SW480 (cell line): ENCODE measurements around the gene NANOS2.
"Not testable (repeated sequence)": the region's sequence is repeated elsewhere in the genome, so short reads cannot be mapped to it uniquely, and the experiment has no call there.

Experiments
- DNase-seq: peaks from one replicate; pipeline ENCODE4 v3.0.0-alpha.2; 2016; ENCODE audit warnings: low spot score

NANOS2 gene

DNA sequence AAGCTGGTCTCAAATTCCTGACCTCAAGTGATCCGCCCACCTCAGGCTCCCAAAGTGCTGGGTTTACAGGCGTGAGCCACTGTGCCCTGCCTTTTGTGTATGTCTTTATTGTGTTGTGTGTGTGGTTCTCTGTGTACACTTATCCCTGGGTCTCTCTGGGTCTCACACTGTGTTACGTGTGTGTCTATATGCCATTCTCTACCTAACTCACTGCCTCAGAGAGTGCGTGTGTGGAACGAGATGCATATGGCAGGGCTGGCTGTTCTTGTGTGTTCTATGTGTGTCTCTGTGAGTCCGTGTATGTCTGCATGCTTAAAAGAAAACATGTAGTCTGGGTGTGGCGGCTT is 40.0 kb downstream of the NANOS2 start:
- no peak for DNase-seq

DNA sequence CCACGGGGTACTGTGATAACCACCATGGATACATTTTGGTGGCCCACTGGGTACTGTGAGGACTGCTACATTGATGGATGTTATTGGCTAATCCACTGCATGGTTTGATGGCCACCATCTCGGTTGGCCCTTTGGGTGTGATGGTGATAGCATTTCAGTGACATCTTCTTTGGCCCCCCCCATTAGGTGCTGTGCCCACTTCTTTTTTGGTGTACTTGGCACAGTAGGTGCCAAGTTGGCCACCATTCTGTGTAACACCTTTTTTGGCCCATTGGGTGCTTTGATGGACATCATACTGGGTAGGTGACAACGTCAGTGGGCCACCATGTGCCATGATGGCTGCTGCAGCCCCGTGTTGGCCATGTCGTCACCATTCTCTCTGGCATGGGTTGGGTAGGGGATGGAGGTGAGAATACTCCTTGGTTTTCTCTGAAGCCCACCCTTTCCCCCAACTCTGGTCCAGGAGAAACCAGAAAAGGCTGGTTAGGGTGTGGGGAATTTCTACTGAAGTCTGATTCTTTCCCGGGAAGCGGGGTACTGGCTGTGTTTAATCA is 41.3 kb downstream of the NANOS2 start:
- DNase-seq, result no peak

DNA sequence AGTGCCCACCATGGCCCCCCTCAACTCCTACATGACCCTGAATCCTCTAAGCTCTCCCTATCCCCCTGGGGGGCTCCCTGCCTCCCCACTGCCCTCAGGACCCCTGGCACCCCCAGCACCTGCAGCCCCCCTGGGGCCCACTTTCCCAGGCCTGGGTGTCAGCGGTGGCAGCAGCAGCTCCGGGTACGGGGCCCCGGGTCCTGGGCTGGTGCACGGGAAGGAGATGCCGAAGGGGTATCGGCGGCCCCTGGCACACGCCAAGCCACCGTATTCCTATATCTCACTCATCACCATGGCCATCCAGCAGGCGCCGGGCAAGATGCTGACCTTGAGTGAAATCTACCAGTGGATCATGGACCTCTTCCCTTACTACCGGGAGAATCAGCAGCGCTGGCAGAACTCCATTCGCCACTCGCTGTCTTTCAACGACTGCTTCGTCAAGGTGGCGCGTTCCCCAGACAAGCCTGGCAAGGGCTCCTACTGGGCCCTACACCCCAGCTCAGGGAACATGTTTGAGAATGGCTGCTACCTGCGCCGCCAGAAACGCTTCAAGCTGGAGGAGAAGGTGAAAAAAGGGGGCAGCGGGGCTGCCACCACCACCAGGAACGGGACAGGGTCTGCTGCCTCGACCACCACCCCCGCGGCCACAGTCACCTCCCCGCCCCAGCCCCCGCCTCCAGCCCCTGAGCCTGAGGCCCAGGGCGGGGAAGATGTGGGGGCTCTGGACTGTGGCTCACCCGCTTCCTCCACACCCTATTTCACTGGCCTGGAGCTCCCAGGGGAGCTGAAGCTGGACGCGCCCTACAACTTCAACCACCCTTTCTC is 42.3 kb downstream of the NANOS2 start:
- no peak for DNase-seq

DNA sequence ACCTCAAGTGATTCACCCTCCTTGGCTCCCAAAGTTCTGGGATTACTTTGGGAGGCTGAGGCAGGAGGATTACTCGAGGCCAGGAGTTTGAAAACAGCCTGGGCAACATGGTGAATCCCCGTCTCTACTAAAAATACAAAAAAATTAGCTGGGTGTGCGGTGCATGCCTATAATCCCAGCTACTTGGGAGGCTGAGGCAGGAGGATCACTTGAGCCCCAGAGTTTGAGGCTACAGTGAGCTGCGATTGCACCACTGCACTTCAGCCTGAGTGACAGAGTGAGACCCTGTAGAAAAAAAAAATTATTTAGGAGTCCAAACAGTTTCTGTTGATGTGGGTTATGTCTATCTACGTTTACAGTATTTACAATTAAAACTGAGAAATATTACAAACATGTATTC is 43.8 kb downstream of the NANOS2 start:
- no peak for DNase-seq

DNA sequence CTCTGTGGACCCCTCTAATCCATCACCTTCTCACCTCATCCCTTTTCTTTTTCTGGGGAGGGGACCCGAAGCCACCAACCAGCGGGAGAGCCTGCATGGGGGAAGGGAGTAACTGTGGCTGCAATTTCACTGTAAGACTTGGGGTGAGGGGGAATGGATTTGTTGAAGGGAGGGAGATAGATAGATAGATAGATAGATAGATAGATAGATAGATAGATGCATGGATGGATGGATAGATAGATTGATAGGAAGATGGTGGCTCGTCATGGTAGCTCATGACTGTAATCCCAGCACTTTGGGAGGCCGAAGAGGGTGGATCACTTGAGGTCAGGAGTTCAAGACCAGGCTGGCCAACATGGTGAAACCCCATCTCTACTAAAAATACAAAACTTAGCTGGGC is 47.3 kb downstream of the NANOS2 start:
- DNase-seq, result not testable (repeated sequence)

DNA sequence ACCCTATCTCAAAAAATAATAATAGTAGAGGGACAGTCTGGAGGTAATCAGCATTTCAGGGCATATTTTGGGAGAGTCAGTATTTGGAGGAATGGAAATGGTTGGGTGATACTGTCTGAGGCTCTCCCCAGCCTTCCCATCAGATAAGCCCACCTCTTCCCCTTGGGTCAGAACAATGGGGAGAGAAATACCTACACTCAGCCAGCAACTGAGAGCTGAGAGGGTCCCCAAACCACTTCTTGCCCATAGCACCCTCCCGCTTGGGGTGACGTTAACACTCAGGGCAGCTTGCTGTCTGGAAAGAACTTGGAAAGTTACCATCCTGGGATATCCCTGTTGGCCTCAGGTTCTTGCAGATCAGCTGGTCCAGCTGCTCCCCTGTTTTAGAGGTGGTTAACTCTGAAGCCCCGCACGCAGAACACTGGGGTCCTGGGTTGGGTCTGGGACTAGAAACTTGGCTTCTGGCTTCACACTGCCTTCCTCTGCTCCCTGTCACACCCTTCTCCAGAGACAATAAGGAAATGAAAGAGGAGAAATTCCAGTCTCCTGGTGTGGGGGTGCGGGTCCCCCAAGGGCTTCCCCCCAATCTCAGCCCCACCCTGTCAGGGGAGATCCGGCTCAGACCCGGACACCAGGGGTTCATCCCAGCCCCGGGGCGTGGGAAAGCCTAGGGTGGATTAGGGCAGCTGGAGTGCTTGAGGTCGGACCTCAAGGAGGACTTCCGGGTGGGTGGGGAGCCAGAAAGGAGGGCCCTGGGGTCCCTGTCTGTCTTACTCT is 48.0 kb downstream of the NANOS2 start:
- no peak for DNase-seq

DNA sequence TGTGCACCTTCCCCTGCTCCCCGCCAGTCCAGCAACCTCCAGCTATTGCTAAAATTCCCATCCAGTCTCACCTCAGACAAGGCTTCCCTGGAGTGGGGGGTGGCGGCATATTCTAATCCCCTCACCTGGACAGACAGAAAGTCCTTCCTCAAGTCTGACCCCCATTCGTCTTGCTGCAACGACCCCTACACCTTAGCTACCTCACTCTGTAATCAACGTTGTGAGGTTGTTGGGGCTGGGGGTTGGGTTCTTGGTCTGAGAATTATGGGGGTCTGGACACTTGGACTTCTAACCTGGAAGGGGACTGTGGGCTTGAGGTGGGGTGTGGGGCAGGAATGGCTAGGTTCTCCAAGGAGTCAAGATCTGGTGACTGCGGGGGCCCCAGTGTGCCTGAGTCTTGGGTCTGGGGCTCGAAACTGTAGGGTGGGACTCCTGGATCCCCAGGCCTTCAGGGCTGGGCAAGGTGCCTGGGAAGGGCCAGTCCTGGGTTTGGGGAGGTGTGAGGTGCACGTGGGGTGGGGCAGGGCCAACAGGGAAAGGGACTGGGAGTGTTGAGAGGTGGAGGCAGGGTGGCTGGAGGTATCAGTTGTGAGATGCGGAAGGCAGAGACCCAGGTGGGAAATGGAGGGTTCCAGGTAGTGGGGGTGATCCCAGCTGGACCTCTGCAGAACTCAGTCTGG is 49.2 kb downstream of the NANOS2 start:
- DNase-seq, result no peak

DNA sequence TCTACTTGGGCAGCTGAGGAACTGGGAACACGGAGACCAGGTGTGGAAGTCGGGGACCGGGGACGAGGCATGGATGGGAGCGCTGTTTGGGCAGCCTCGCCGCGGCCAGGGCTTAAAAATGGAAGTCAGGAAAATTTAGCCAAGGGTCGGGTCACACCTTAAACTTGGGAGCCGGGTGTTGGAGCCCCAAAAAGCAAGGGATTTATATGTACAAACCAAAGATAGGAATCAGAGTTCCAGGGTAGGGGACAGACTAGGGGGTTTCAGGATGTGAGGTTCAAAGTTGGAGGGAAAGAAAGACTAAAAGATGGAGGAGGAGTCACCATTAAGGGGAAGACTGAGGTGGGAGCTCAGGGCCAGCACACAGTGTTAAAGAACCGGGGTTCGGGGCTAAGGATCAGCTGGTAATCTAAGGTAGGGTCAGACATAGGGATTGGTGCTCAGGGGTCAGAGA is 49.9 kb downstream of the NANOS2 start:
- DNase-seq, result no peak

DNA sequence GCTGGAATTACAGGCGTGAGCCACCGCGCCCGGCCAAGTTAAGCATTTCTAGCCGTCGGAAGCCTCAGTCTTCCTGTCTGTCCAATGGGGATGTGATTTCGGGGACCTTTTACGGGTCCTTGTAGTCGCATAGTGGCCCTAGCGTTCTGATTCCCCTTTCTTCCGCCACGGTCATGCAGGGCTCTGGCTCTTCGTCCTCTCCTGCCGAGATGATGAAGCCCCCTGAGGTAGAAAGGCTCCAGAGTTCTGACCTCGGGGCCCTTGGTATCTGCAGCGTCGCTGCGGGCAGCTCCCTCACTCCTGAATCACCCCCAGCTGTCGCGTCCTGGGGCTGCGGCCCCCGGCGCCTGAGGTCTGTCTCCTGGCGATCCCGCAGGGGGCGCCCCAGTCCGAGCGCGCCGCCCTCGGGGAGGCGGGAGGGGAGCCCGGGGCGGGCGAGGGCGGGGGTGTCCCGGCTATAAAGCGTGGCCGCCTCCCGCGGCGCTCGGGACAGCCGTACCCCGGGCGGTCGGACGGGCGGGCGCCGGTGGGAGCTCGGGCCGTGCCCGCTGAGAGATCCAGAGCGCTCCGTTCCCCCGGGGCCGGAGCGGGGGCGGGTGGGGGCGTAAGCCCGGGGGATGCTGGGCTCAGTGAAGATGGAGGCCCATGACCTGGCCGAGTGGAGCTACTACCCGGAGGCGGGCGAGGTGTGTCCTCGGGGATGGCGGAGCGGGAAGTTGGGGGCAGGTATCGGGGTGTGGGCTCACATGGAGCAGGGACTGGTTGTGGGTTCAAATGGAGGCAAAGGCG is 50.5 kb downstream of the NANOS2 start, which contains the start of gene FOXA3:
FOXA3 (plus strand) TSS at position 487 of the 789 bp plus-strand sequence; CDS start at position 618, 131 bp downstream.
- peak; percentile 73 for DNase-seq

DNA sequence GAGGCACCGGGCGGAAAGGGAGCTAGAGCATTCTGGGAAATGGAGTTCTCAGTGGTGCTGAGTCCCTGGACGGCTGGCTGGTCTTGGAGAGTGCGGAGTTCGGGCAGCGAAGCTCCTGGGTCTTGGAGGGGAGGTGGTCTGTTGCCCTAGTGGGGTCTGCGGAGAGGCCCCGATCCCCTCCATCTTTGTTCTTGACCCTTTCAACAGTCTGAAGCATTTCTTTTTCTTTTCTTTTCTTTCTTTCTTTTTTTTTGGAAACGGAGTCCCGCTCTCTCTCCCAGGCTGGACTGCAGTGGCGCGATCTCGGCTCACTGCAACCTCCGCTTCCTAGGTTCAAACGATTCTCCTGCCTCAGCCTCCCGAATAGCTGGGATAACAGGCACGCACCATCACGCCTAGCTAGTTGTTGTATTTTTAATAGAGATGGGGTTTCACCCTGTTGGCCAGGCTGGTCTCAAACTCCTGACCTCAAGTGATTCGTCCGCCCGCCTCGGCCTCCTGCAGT is 51.2 kb downstream of the NANOS2 start:
- no peak for DNase-seq
